ENCODE results near the gene PRSS2.

- TF ChIP-seq EZH2phosphoT487 (IDR thresholded peaks at IDR 0.05; ENCODE audit: low read depth), result no peak
- TF ChIP-seq, protein P1, sequence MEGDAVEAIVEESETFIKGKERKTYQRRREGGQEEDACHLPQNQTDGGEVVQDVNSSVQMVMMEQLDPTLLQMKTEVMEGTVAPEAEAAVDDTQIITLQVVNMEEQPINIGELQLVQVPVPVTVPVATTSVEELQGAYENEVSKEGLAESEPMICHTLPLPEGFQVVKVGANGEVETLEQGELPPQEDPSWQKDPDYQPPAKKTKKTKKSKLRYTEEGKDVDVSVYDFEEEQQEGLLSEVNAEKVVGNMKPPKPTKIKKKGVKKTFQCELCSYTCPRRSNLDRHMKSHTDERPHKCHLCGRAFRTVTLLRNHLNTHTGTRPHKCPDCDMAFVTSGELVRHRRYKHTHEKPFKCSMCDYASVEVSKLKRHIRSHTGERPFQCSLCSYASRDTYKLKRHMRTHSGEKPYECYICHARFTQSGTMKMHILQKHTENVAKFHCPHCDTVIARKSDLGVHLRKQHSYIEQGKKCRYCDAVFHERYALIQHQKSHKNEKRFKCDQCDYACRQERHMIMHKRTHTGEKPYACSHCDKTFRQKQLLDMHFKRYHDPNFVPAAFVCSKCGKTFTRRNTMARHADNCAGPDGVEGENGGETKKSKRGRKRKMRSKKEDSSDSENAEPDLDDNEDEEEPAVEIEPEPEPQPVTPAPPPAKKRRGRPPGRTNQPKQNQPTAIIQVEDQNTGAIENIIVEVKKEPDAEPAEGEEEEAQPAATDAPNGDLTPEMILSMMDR (IDR thresholded peaks at IDR 0.05; ENCODE audit: low read depth, low read length), result no peak
Observed at GRCh38 chr7:142787034-142787768, 16.4 kb downstream of the PRSS2 start.

All from OCI-LY3 (cell line).